MM.1S (cell line): ENCODE results near the gene FAM20C.

Experiments
- DNase-seq: peaks from one replicate; pipeline ENCODE4 v3.0.0-alpha.2; 2015
- H2AFZ ChIP-seq: fragments of 300-600 bp; sonication (generic); 2 replicates; pipeline ENCODE4 v1.6.0; 2016; ENCODE audit warnings: antibody characterized with exemption, low read length
- H3F3A ChIP-seq: fragments of 300-600 bp; sonication (generic); 2 replicates; pipeline ENCODE4 v1.6.1; 2016; ENCODE audit warnings: mild to moderate bottlenecking, antibody characterized with exemption, low read length, moderate library complexity, mixed read lengths; ENCODE audit not compliant: insufficient read depth
- H3K27ac ChIP-seq: fragments of 300-600 bp; sonication (generic); 2 replicates; pipeline ENCODE4 v1.5.1; 2016; ENCODE audit warnings: mild to moderate bottlenecking, low read length
- H3K27me3 ChIP-seq: fragments of 300-600 bp; sonication (generic); replicated peaks from 2 replicates; pipeline ENCODE4 v1.6.0; 2016; ENCODE audit warnings: low read length; ENCODE audit not compliant: insufficient read depth
- H3K36me3 ChIP-seq: fragments of 300-600 bp; sonication (generic); replicated peaks from 2 replicates; pipeline ENCODE4 v1.6.1; 2016; ENCODE audit warnings: mild to moderate bottlenecking, low read length, mixed read lengths; ENCODE audit not compliant: insufficient read depth
- H3K4me1 ChIP-seq: fragments of 300-600 bp; sonication (generic); 2 replicates; pipeline ENCODE4 v1.6.1; 2016; ENCODE audit warnings: low read length, mixed read lengths
- H3K4me2 ChIP-seq: fragments of 300-600 bp; sonication (generic); 2 replicates; pipeline ENCODE4 v1.6.0; 2016; ENCODE audit warnings: low read depth, low read length
- H3K4me3 ChIP-seq: fragments of 300-600 bp; sonication (generic); 2 replicates; pipeline ENCODE4 v1.5.1; 2016; ENCODE audit warnings: low read length, mixed read lengths
- H3K79me2 ChIP-seq: fragments of 300-600 bp; sonication (generic); 2 replicates; pipeline ENCODE4 v1.6.1; 2016; ENCODE audit warnings: mixed run types, low read length, mixed read lengths
- H3K9ac ChIP-seq: fragments of 300-600 bp; sonication (generic); 2 replicates; pipeline ENCODE4 v1.6.1; 2016; ENCODE audit warnings: low read length, mixed read lengths
- H3K9me2 ChIP-seq: fragments of 300-600 bp; sonication (generic); replicated peaks from 2 replicates; pipeline ENCODE4 v1.6.1; 2016; ENCODE audit warnings: mild to moderate bottlenecking, low read length, mixed read lengths; ENCODE audit not compliant: insufficient read depth
- H3K9me3 ChIP-seq: fragments of 300-600 bp; sonication (generic); replicated peaks from 2 replicates; pipeline ENCODE4 v1.6.1; 2016; ENCODE audit warnings: mild to moderate bottlenecking, low read length, mixed read lengths; ENCODE audit not compliant: insufficient read depth
- H4K20me1 ChIP-seq: fragments of 300-600 bp; sonication (generic); 2 replicates; pipeline ENCODE4 v1.6.1; 2016; ENCODE audit warnings: mild to moderate bottlenecking, low read length, moderate library complexity, mixed read lengths; ENCODE audit not compliant: insufficient read depth
- CTCF ChIP-seq: fragments of 300-600 bp; sonication (generic); IDR thresholded peaks from 2 replicates; pipeline ENCODE4 v1.5.1; 2016; ENCODE audit warnings: antibody characterized with exemption, low read length, mixed read lengths
- EZH2 ChIP-seq: fragments of 300-600 bp; sonication (generic); optimal IDR thresholded peaks from 2 replicates; pipeline ENCODE3; 2017; ENCODE audit warnings: low read depth, mild to moderate bottlenecking, antibody characterized with exemption, low read length, mixed read lengths
- EZH2phosphoT487 ChIP-seq: fragments of 300-600 bp; sonication (generic); IDR thresholded peaks from 2 replicates; pipeline ENCODE4 v1.6.1; 2018; ENCODE audit warnings: antibody characterized with exemption, low read length

FAM20C gene

DNA sequence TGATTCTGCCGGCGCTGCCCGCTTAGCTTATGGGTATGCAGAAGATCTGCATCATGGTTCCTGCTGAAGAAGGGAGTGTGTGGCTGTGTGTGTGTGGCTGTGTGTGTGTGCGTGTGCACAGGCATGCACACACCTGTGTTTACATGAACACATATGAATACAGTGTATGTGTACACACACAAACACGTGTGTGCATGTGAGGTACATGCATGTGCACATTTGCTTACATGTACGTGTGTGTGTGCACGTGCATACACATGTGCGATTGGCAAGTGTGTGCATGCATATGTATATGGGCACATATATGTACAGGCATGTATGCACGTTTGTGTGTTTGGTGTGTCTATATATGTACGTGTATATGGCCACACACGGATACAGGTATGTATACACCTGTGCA is 16.4 kb upstream of the FAM20C start:
- Histone ChIP-seq H3K9me2 (no peaks in the 10 kb centered on the region), H3K9me3 (no peaks in the 10 kb centered on the region), H4K20me1 (no peaks in the 10 kb centered on the region), H3K4me1 (no peaks in the 10 kb centered on the region), H3K79me2 (no peaks in the 10 kb centered on the region), H3K4me3 (no peak overlapping the region), H3K4me2 (no peak overlapping the region), H2AFZ (no peak overlapping the region), H3F3A (no peaks in the 10 kb centered on the region), H3K27ac (no peak overlapping the region), H3K27me3 (no peaks in the 10 kb centered on the region), H3K9ac (no peak overlapping the region), H3K36me3 (no peaks in the 10 kb centered on the region)
- no peak for DNase-seq
- no peak for TF ChIP-seq EZH2phosphoT487
- no peak for TF ChIP-seq EZH2
- no peak for TF ChIP-seq CTCF

DNA sequence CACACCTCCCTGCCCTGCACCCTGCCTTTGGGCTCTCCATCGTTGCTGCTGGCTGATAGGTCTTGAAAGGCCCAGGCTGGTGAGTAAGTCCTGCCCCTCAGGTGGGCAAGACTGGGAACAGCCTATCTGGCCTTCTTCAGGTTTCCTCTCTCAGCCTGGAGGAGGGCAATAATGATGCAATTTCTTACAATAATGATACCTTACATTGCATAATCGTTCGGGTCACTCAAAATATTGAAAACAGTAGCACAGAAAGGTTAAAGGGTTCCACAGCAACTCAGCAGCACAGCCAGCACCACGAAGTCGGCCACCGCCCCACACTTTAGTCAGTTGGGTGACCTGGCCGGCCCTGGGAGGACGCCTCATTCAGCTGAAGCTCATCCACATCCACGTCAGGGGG is 16.0 kb upstream of the FAM20C start:
- Histone ChIP-seq H3K4me2 (no peak overlapping the region), H2AFZ (no peak overlapping the region), H3K4me3 (no peak overlapping the region), H3K27ac (no peak overlapping the region), H3K9me3 (no peaks in the 10 kb centered on the region), H3K4me1 (no peaks in the 10 kb centered on the region), H4K20me1 (no peaks in the 10 kb centered on the region), H3K27me3 (no peaks in the 10 kb centered on the region), H3F3A (no peaks in the 10 kb centered on the region), H3K9ac (no peak overlapping the region), H3K79me2 (no peaks in the 10 kb centered on the region), H3K36me3 (no peaks in the 10 kb centered on the region), H3K9me2 (no peaks in the 10 kb centered on the region)
- TF ChIP-seq CTCF (no peak), EZH2 (no peak), EZH2phosphoT487 (no peak)
- DNase-seq, result no peak

- Histone ChIP-seq H3K36me3 (no peaks in the 10 kb centered on the region), H3K4me3 (no peak overlapping the region), H3K79me2 (no peaks in the 10 kb centered on the region), H4K20me1 (no peaks in the 10 kb centered on the region), H3F3A (no peaks in the 10 kb centered on the region), H3K4me2 (no peak overlapping the region), H3K9me3 (no peaks in the 10 kb centered on the region), H3K9me2 (no peaks in the 10 kb centered on the region), H3K9ac (no peak overlapping the region), H3K27ac (no peak overlapping the region), H3K27me3 (no peaks in the 10 kb centered on the region), H3K4me1 (no peaks in the 10 kb centered on the region), H2AFZ (no peak overlapping the region)
- TF ChIP-seq EZH2 (no peak), EZH2phosphoT487 (no peak), CTCF (no peak)
- DNase-seq, result no peak
These were observed 15.4 kb upstream of the FAM20C start for GRCh38 chr7:176786-177459.
